IMR-90 (cell line): ENCODE measurements around the gene SMTNL1. TPM values are rescaled to one million over a fixed set of nuclear protein-coding genes. Genes with fewer than 3 reads are reported as not detected.

Experiments
- ATAC-seq: fragments of 200-7000 bp; cut with Tn5 transposase; 2 replicates; pipeline ENCODE4 v1.9.1; 2020; ENCODE audit warnings: low read depth, mild to moderate bottlenecking, moderate library complexity
- BruUV-seq: library from RNA; stranded (reverse); fragments of 400-500 nt; replicated peaks from 2 replicates; lab custom pipeline; 2021; lab: Mats Ljungman, UMichigan
- CTCF ChIA-PET: fragments of 300-600 bp; formaldehyde crosslinking; extraction: SDS; loops from one replicate; lab custom pipeline; 2021; ENCODE audit warnings: antibody characterized with exemption; lab: Yijun Ruan, JAX
- POLR2A ChIA-PET: fragments of 300-600 bp; sonication (Branson Sonifier 250); formaldehyde crosslinking; loops from one replicate; lab custom pipeline; 2022; ENCODE audit warnings: antibody characterized with exemption; ENCODE audit not compliant: unreplicated experiment; lab: Charles Lee
- DNase-seq: peaks from one replicate; pipeline ENCODE4 v3.0.0; 2013
- H2AFZ ChIP-seq: replicated peaks from 2 replicates; pipeline ENCODE3; 2013; ENCODE audit warnings: low read length, mild to moderate bottlenecking; ENCODE audit not compliant: poor library complexity
- H2AK5ac ChIP-seq: 2 replicates; pipeline ENCODE4 v1.6.1; 2013; ENCODE audit warnings: low read depth, low read length, inconsistent platforms
- H2AK9ac ChIP-seq: replicated peaks from 2 replicates; pipeline ENCODE3; 2013; ENCODE audit warnings: mild to moderate bottlenecking, low read depth, low read length, moderate library complexity; ENCODE audit not compliant: poor library complexity
- H2BK120ac ChIP-seq: 2 replicates; pipeline ENCODE4 v1.6.1; 2013; ENCODE audit warnings: low read depth, low read length, inconsistent platforms
- H2BK15ac ChIP-seq: 3 replicates; pipeline ENCODE4 v1.6.1; 2013; ENCODE audit warnings: low read depth, low read length, inconsistent platforms
- H2BK20ac ChIP-seq: 2 replicates; pipeline ENCODE4 v1.6.1; 2013; ENCODE audit warnings: low read depth, mild to moderate bottlenecking, inconsistent platforms, low read length, moderate library complexity
- H2BK5ac ChIP-seq: 2 replicates; pipeline ENCODE4 v1.6.1; 2013; ENCODE audit warnings: mild to moderate bottlenecking, low read depth, low read length, inconsistent platforms; ENCODE audit not compliant: poor library complexity, severe bottlenecking
- H3K14ac ChIP-seq: replicated peaks from 2 replicates; pipeline ENCODE4 v1.6.1; 2013; ENCODE audit warnings: low read depth, low read length, inconsistent platforms
- H3K18ac ChIP-seq: 2 replicates; pipeline ENCODE4 v1.6.1; 2013; ENCODE audit warnings: low read depth, low read length, control low read depth
- H3K23ac ChIP-seq: 2 replicates; pipeline ENCODE4 v1.6.1; 2013; ENCODE audit warnings: low read depth, low read length, inconsistent platforms
- H3K27ac ChIP-seq: 2 replicates; pipeline ENCODE4 v1.5.1; 2013; ENCODE audit warnings: mild to moderate bottlenecking, control low read depth, low read length; ENCODE audit not compliant: insufficient read depth
- H3K27me3 ChIP-seq: 2 replicates; pipeline ENCODE4 v1.6.1; 2013; ENCODE audit warnings: low read length; ENCODE audit not compliant: control insufficient read depth, insufficient read depth
- H3K36me3 ChIP-seq: 2 replicates; pipeline ENCODE4 v1.6.1; 2013; ENCODE audit warnings: low read length, mixed read lengths; ENCODE audit not compliant: control insufficient read depth, insufficient read depth
- H3K4ac ChIP-seq: 2 replicates; pipeline ENCODE4 v1.6.1; 2013; ENCODE audit warnings: low read depth, low read length, inconsistent platforms
- H3K4me1 ChIP-seq: 2 replicates; pipeline ENCODE4 v1.6.1; 2013; ENCODE audit warnings: low read length, mixed read lengths; ENCODE audit not compliant: control insufficient read depth, insufficient read depth
- H3K4me2 ChIP-seq: 2 replicates; pipeline ENCODE4 v1.6.1; 2013; ENCODE audit warnings: low read depth, mild to moderate bottlenecking, control low read depth, low read length, moderate library complexity
- H3K4me3 ChIP-seq: 2 replicates; pipeline ENCODE4 v1.5.1; 2013; ENCODE audit warnings: low read depth, mild to moderate bottlenecking, control low read depth, low read length, moderate library complexity; ENCODE audit not compliant: insufficient read depth
- H3K56ac ChIP-seq: 2 replicates; pipeline ENCODE4 v1.6.1; 2013; ENCODE audit warnings: low read length, inconsistent platforms; ENCODE audit not compliant: insufficient read depth; ENCODE audit errors: extremely low read depth
- H3K79me1 ChIP-seq, 2 experiments: 2 replicates each; pipeline ENCODE4 v1.6.1; 2013; ENCODE audit warnings: low read length in 2 of 2, inconsistent platforms in 1 of 2, low read depth in 1 of 2
- H3K9ac ChIP-seq: 2 replicates; pipeline ENCODE4 v1.6.1; 2013; ENCODE audit warnings: low read depth, low read length, control low read depth
- H3K9me1 ChIP-seq: 2 replicates; pipeline ENCODE4 v1.6.1; 2013; ENCODE audit warnings: low read length, inconsistent platforms; ENCODE audit not compliant: insufficient read depth
- H3K9me3 ChIP-seq: 2 replicates; pipeline ENCODE4 v1.6.1; 2013; ENCODE audit warnings: low read length; ENCODE audit not compliant: control insufficient read depth, insufficient read depth
- H4K20me1 ChIP-seq: 2 replicates; pipeline ENCODE4 v1.6.1; 2013; ENCODE audit warnings: low read length, inconsistent platforms; ENCODE audit not compliant: insufficient read depth
- H4K5ac ChIP-seq: 2 replicates; pipeline ENCODE4 v1.6.1; 2013; ENCODE audit warnings: mild to moderate bottlenecking, low read depth, low read length, control low read depth
- H4K8ac ChIP-seq, 2 experiments: 2 replicates each; pipeline ENCODE4 v1.6.1; 2013; ENCODE audit warnings: low read depth in 2 of 2, low read length in 2 of 2, control low read depth in 1 of 2, inconsistent platforms in 1 of 2
- H4K91ac ChIP-seq: 2 replicates; pipeline ENCODE4 v1.6.1; 2013; ENCODE audit warnings: low read depth, low read length, inconsistent platforms; ENCODE audit not compliant: insufficient read depth
- BHLHE40 ChIP-seq: fragments of 150-350 bp; IDR thresholded peaks from 2 replicates; pipeline ENCODE4 v1.6.1; 2016; ENCODE audit warnings: mild to moderate bottlenecking, low read depth, low read length
- CEBPB ChIP-seq: IDR thresholded peaks from 2 replicates; pipeline ENCODE4 v1.6.1; 2012; ENCODE audit warnings: low read depth, low read length, improper control_type of control experiment
- FOS ChIP-seq: fragments of 150-350 bp; IDR thresholded peaks from 2 replicates; pipeline ENCODE4 v1.6.1; 2016; ENCODE audit warnings: low read depth, low read length
- MAZ ChIP-seq: IDR thresholded peaks from 2 replicates; pipeline ENCODE4 v1.6.1; 2012; ENCODE audit warnings: low read depth, mild to moderate bottlenecking, low read length, improper control_type of control experiment, moderate library complexity, borderline replicate concordance
- MXI1 ChIP-seq: IDR thresholded peaks from 2 replicates; pipeline ENCODE4 v1.6.1; 2012; ENCODE audit warnings: low read depth, mild to moderate bottlenecking, low read length, moderate library complexity, borderline replicate concordance
- NFE2L2 ChIP-seq: fragments of 150-350 bp; IDR thresholded peaks from 2 replicates; pipeline ENCODE4 v1.6.1; 2016; ENCODE audit warnings: low read depth, mild to moderate bottlenecking, low read length
- RFX5 ChIP-seq: IDR thresholded peaks from 2 replicates; pipeline ENCODE4 v1.8.0; 2012; ENCODE audit warnings: low read depth, mild to moderate bottlenecking, low read length, moderate library complexity
- SMC3 ChIP-seq: fragments of 150-350 bp; IDR thresholded peaks from 2 replicates; pipeline ENCODE4 v1.6.1; 2016; ENCODE audit warnings: low read depth, mild to moderate bottlenecking, antibody characterized with exemption, low read length, moderate library complexity
- WGBS, 2 experiments: methylation state at CpG; one replicate each; pipeline versions ENCODE4 v1.1.5 to v1.1.7; 2013; ENCODE audit warnings: missing lambda C conversion rate in 2 of 2; ENCODE audit not compliant: insufficient read length in 1 of 2; ENCODE audit errors: extremely low coverage in 2 of 2; 5-methylcytosine and 5-hydroxymethylcytosine counted together
- dilution Hi-C: fragments of 300-500 bp; cut with HindIII; formaldehyde crosslinking; loops from one replicate; pipeline ENCODE4 v1.14.3; 2018; ENCODE audit warnings: low sequenced_read_pairs; ENCODE audit not compliant: unreplicated experiment
- in situ Hi-C: fragments of 300-500 bp; cut with MboI; formaldehyde crosslinking; loops from 3 replicates; pipeline ENCODE4 v1.14.3; 2019; ENCODE audit warnings: low sequenced_read_pairs, inconsistent platforms, mixed read lengths
- intact Hi-C: fragments of 100-400 bp; cut with micrococcal nuclease; formaldehyde crosslinking; loops from 2 replicates; pipeline ENCODE4 v1.10.0; 2022
- polyA plus RNA-seq, 3 experiments: library from polyadenylated mRNA; depleted of rRNA; stranded (reverse); fragments of >200 nt; gene quantifications; 2 replicates each; pipeline ENCODE4 v1.2.3, GENCODE V29; 2012; ENCODE audit warnings: low replicate concordance in 1 of 3
- total RNA-seq: library from RNA; depleted of rRNA; stranded (reverse); fragments of >200 nt; gene quantifications from 2 replicates; pipeline ENCODE4 v1.2.3, GENCODE V29; 2012
- TF ChIP-seq, protein P1 (sequence below): fragments of 150-350 bp; IDR thresholded peaks from 2 replicates; pipeline ENCODE4 v1.6.1; 2017; ENCODE audit warnings: mild to moderate bottlenecking, antibody characterized with exemption, low read length, low read depth
- TF ChIP-seq, protein P2 (sequence below): fragments of 150-350 bp; IDR thresholded peaks from 2 replicates; pipeline ENCODE4 v1.6.1; 2016; ENCODE audit warnings: low read depth, mild to moderate bottlenecking, low read length, moderate library complexity, borderline replicate concordance
- TF ChIP-seq, protein P3 (sequence below): conservative IDR thresholded peaks from 2 replicates; pipeline ENCODE4 v1.5.1; 2012; ENCODE audit warnings: mild to moderate bottlenecking, low read depth, low read length, improper control_type of control experiment

The SMTNL1 gene
- total and polyA plus RNA-seq, 2 of the 4 experiments (the other 2 are of a cell fraction) = not detected

DNA sequence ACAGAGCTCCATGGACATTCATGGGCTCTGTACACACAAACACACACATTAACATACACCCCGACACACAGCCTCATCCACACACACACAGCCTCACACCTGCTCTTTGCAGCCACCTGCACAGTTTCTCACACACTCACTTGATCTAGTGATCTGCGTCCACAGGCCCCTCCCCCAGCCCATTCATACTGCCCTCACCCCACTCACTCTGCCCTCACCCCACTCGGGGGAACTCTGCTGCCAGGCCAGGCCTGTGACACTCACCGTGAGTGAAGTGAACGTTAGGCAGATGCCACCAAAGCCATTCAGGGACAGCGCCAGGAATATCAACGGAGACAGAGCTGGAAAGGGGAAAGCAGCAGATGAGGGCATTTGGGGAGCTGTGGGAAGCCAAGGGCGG, 36.9 kb upstream of the SMTNL1 start:
- in situ Hi-C loops (loop anchor here (25.0 kb wide), 1 partner anchor 663 kb away; no protein-coding TSS in a partner anchor), intact Hi-C loops (no loop called here), dilution Hi-C loops (no loop called here)
- H4K20me1 ChIP-seq = no peaks in the 10 kb centered on the region; the same call in 1 of the 2 replicates
- H2AK9ac ChIP-seq = peak overlapping the region; percentile 87
- ATAC-seq = no peak
- H2BK15ac ChIP-seq = no peak overlapping the region
- H3K9ac ChIP-seq = no peak overlapping the region
- no peak overlapping the region for H3K56ac ChIP-seq
- no peak overlapping the region for H4K91ac ChIP-seq
- BruUV-seq = no TSS peak
- H2AFZ ChIP-seq = peak overlapping the region; percentile 18
- H3K9me3 ChIP-seq = no peaks in the 10 kb centered on the region
- 43% methylated on average over 3 of the region's 8 CpGs; no CpG with 5 or more reads in 1 of the 2 experiments for WGBS, 2 experiments
- no peak for DNase-seq
- no peak overlapping the region; the same call in 1 of the 2 replicates for H3K4ac ChIP-seq
- H2BK5ac ChIP-seq = no peak overlapping the region
- CTCF ChIA-PET = interaction anchor here (0.6 kb wide), 1 partner anchor 42 kb away, joined by 3 read pairs; no protein-coding TSS in a partner anchor
- peaks cover 15% of the 10 kb centered on the region for H3K4me1 ChIP-seq
- no peak overlapping the region for H3K23ac ChIP-seq
- H4K8ac ChIP-seq = peak overlapping the region in 1 of 2 experiments; percentile 7; a peak in 1 of 4 replicates
- peaks cover 26% of the 10 kb centered on the region for H3K36me3 ChIP-seq
- no peak for TF ChIP-seq FOS
- no peak for TF ChIP-seq BHLHE40
- TF ChIP-seq SMC3 = no peak
- TF ChIP-seq, protein P1, sequence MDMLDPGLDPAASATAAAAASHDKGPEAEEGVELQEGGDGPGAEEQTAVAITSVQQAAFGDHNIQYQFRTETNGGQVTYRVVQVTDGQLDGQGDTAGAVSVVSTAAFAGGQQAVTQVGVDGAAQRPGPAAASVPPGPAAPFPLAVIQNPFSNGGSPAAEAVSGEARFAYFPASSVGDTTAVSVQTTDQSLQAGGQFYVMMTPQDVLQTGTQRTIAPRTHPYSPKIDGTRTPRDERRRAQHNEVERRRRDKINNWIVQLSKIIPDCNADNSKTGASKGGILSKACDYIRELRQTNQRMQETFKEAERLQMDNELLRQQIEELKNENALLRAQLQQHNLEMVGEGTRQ = no peak
- no peak for TF ChIP-seq NFE2L2
- TF ChIP-seq, protein P2, sequence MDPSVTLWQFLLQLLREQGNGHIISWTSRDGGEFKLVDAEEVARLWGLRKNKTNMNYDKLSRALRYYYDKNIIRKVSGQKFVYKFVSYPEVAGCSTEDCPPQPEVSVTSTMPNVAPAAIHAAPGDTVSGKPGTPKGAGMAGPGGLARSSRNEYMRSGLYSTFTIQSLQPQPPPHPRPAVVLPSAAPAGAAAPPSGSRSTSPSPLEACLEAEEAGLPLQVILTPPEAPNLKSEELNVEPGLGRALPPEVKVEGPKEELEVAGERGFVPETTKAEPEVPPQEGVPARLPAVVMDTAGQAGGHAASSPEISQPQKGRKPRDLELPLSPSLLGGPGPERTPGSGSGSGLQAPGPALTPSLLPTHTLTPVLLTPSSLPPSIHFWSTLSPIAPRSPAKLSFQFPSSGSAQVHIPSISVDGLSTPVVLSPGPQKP = no peak
- TF ChIP-seq MXI1 = no peak
- no peak for TF ChIP-seq CEBPB
- no peak for TF ChIP-seq MAZ
- TF ChIP-seq, protein P3, sequence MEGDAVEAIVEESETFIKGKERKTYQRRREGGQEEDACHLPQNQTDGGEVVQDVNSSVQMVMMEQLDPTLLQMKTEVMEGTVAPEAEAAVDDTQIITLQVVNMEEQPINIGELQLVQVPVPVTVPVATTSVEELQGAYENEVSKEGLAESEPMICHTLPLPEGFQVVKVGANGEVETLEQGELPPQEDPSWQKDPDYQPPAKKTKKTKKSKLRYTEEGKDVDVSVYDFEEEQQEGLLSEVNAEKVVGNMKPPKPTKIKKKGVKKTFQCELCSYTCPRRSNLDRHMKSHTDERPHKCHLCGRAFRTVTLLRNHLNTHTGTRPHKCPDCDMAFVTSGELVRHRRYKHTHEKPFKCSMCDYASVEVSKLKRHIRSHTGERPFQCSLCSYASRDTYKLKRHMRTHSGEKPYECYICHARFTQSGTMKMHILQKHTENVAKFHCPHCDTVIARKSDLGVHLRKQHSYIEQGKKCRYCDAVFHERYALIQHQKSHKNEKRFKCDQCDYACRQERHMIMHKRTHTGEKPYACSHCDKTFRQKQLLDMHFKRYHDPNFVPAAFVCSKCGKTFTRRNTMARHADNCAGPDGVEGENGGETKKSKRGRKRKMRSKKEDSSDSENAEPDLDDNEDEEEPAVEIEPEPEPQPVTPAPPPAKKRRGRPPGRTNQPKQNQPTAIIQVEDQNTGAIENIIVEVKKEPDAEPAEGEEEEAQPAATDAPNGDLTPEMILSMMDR = no peak
- no peak for TF ChIP-seq RFX5
- H3K27ac ChIP-seq = no peak overlapping the region
- H3K27me3 ChIP-seq = no peaks in the 10 kb centered on the region
- H3K4me2 ChIP-seq = no peak overlapping the region
- peak overlapping the region; percentile 8; the same call in 1 of the 2 replicates for H2AK5ac ChIP-seq
- H3K9me1 ChIP-seq = peaks cover 13% of the 10 kb centered on the region; the same call in 1 of the 2 replicates
- no peak overlapping the region for H3K14ac ChIP-seq
- POLR2A ChIA-PET = no interaction called here
- H3K4me3 ChIP-seq = no peak overlapping the region
- H4K5ac ChIP-seq = no peak overlapping the region
- H2BK20ac ChIP-seq = no peak overlapping the region
- no peak overlapping the region for H3K18ac ChIP-seq
- H3K79me1 ChIP-seq = peaks cover 3 to 26% of the 10 kb centered on the region in 2 experiments; a peak in 3 of 4 replicates
- no peak overlapping the region for H2BK120ac ChIP-seq
